GM23248 (cell line): ENCODE data around the gene CR1L. TPM values are rescaled to one million over a fixed set of nuclear protein-coding genes. Genes with fewer than 3 reads are reported as not detected.

Experiments
- DNase-seq: peaks from one replicate; pipeline ENCODE4 v3.0.0-alpha.2; 2015
- H2AFZ ChIP-seq: fragments of 200-600 bp; sonication (generic); 2 replicates; pipeline ENCODE4 v1.6.1; 2016; ENCODE audit warnings: antibody characterized with exemption
- H3F3A ChIP-seq: fragments of 200-600 bp; sonication (generic); 2 replicates; pipeline ENCODE4 v1.6.1; 2016; ENCODE audit warnings: mild to moderate bottlenecking, antibody characterized with exemption, mixed run types; ENCODE audit not compliant: insufficient read depth
- H3K27ac ChIP-seq: fragments of 200-600 bp; sonication (generic); 2 replicates; pipeline ENCODE4 v1.5.1; 2016; ENCODE audit warnings: mild to moderate bottlenecking
- H3K27me3 ChIP-seq: fragments of 200-600 bp; sonication (generic); replicated peaks from 2 replicates; pipeline ENCODE4 v1.6.1; 2016; ENCODE audit warnings: mild to moderate bottlenecking; ENCODE audit not compliant: insufficient read depth
- H3K36me3 ChIP-seq: fragments of 200-600 bp; sonication (generic); 2 replicates; pipeline ENCODE4 v1.6.1; 2016; ENCODE audit warnings: low read depth, mild to moderate bottlenecking
- H3K4me1 ChIP-seq: fragments of 200-600 bp; sonication (generic); 2 replicates; pipeline ENCODE4 v1.6.1; 2016; ENCODE audit warnings: mild to moderate bottlenecking; ENCODE audit not compliant: insufficient read depth
- H3K4me2 ChIP-seq: fragments of 200-600 bp; sonication (generic); one replicate; pipeline ENCODE4 v1.6.1; 2016; ENCODE audit warnings: mild to moderate bottlenecking; ENCODE audit not compliant: unreplicated experiment
- H3K4me3 ChIP-seq: fragments of 200-600 bp; sonication (generic); 2 replicates; pipeline ENCODE4 v1.5.1; 2016; ENCODE audit warnings: mild to moderate bottlenecking
- H3K79me2 ChIP-seq: fragments of 200-600 bp; sonication (generic); 2 replicates; pipeline ENCODE4 v1.6.1; 2016; ENCODE audit warnings: mild to moderate bottlenecking; ENCODE audit not compliant: insufficient read depth
- H3K9ac ChIP-seq: fragments of 200-600 bp; sonication (generic); 2 replicates; pipeline ENCODE4 v1.6.1; 2016; ENCODE audit warnings: mild to moderate bottlenecking
- H3K9me2 ChIP-seq: fragments of 200-600 bp; sonication (generic); 2 replicates; pipeline ENCODE4 v1.6.1; 2016; ENCODE audit warnings: mixed run types, mild to moderate bottlenecking, moderate library complexity; ENCODE audit not compliant: insufficient read depth
- H3K9me3 ChIP-seq: fragments of 200-600 bp; sonication (generic); one replicate; pipeline ENCODE4 v1.6.1; 2017; ENCODE audit warnings: low read depth
- H4K20me1 ChIP-seq: fragments of 200-600 bp; sonication (generic); 2 replicates; pipeline ENCODE4 v1.6.0; 2016; ENCODE audit not compliant: insufficient read depth
- EZH2 ChIP-seq: fragments of 200-600 bp; sonication (generic); IDR thresholded peaks from 2 replicates; pipeline ENCODE4 v1.6.1; 2018; ENCODE audit warnings: antibody characterized with exemption, mild to moderate bottlenecking; ENCODE audit not compliant: insufficient read depth, poor library complexity, severe bottlenecking
- EZH2phosphoT487 ChIP-seq: fragments of 200-600 bp; sonication (generic); IDR thresholded peaks from 2 replicates; pipeline ENCODE4 v1.6.1; 2018; ENCODE audit warnings: antibody characterized with exemption, moderate library complexity, mild to moderate bottlenecking, low read depth; ENCODE audit not compliant: insufficient read depth
- WGBS, 2 experiments: methylation state at CpG; one replicate each; pipeline ENCODE4 v1.1.6; 2015 to 2017; ENCODE audit warnings: low lambda C conversion rate in 2 of 2, low coverage in 1 of 2; ENCODE audit errors: missing lambda C conversion rate in 2 of 2; 5-methylcytosine and 5-hydroxymethylcytosine counted together
- in situ Hi-C: fragments of 300-500 bp; cut with MboI; formaldehyde crosslinking; loops from 2 replicates; pipeline ENCODE4 v1.15.0; 2020
- polyA plus RNA-seq: library from polyadenylated mRNA; unstranded; fragments of >200 nt; fragmentation: Nextera tagmentation; extraction: Ambion mirVana; gene quantifications from 2 replicates; pipeline ENCODE4 v1.2.1, GENCODE V29; 2016
- total RNA-seq: library from RNA; depleted of rRNA; stranded (reverse); fragments of >200 nt; shearing (Covaris generic); gene quantifications from 2 replicates; pipeline ENCODE4 v1.2.3, GENCODE V29; 2014

The CR1L gene
- total and polyA plus RNA-seq, 2 experiments from 2014 or later = not detected

- Histone ChIP-seq H2AFZ (peak overlapping the region; percentile 34; the same call in 1 of the 2 replicates), H3K27ac (peak overlapping the region; percentile 28; the same call in 1 of the 2 replicates), H3K4me2 (peak overlapping the region; percentile 20), H3K9ac (no peak overlapping the region), H3K4me3 (no peak overlapping the region), H3F3A (peaks cover 11% of the 10 kb centered on the region; the same call in 1 of the 2 replicates), H3K4me1 (peaks cover 22% of the 10 kb centered on the region), H4K20me1 (no peaks in the 10 kb centered on the region), H3K9me3 (no peaks in the 10 kb centered on the region), H3K27me3 (no peaks in the 10 kb centered on the region), H3K36me3 (no peaks in the 10 kb centered on the region), H3K9me2 (no peaks in the 10 kb centered on the region), H3K79me2 (no peaks in the 10 kb centered on the region)
- TF ChIP-seq EZH2 (no peak), EZH2phosphoT487 (no peak)
- in situ Hi-C loops = no loop called here
- 33 to 38% methylated on average over 6 of the region's 6 CpGs for WGBS, 2 experiments
- no peak for DNase-seq
Measured at GRCh38 chr1:207745839-207746767, 101.2 kb downstream of the CR1L start.

GRCh38 chr1:207747627-207748492, 102.9 kb downstream of the CR1L start:
- Histone ChIP-seq H3K4me1 (peaks cover 25% of the 10 kb centered on the region), H2AFZ (no peak overlapping the region), H3K9ac (no peak overlapping the region), H3K9me3 (no peaks in the 10 kb centered on the region), H3K4me2 (no peak overlapping the region), H3K79me2 (peaks cover 7% of the 10 kb centered on the region), H4K20me1 (no peaks in the 10 kb centered on the region), H3K9me2 (no peaks in the 10 kb centered on the region), H3K27me3 (no peaks in the 10 kb centered on the region), H3F3A (peaks cover 11% of the 10 kb centered on the region; the same call in 1 of the 2 replicates), H3K4me3 (no peak overlapping the region), H3K27ac (no peak overlapping the region), H3K36me3 (no peaks in the 10 kb centered on the region)
- DNase-seq = no peak
- 85 to 86% methylated on average over 15 of the region's 15 CpGs for WGBS, 2 experiments
- no peak for TF ChIP-seq EZH2
- TF ChIP-seq EZH2phosphoT487 = no peak
- in situ Hi-C loops = no loop called here

GRCh38 chr1:207748737-207749528, 104.0 kb downstream of the CR1L start:
- Histone ChIP-seq H3K9me2 (no peaks in the 10 kb centered on the region), H3K36me3 (no peaks in the 10 kb centered on the region), H3K9me3 (no peaks in the 10 kb centered on the region), H3K9ac (no peak overlapping the region), H3F3A (peaks cover 11% of the 10 kb centered on the region; the same call in 1 of the 2 replicates), H2AFZ (no peak overlapping the region), H4K20me1 (0 out of 2 replicates have a peak, but pooled peaks cover 6% of the 10 kb centered on the region), H3K4me1 (peaks cover 35% of the 10 kb centered on the region), H3K27ac (no peak overlapping the region), H3K27me3 (no peaks in the 10 kb centered on the region), H3K4me3 (no peak overlapping the region), H3K79me2 (peaks cover 18% of the 10 kb centered on the region), H3K4me2 (no peak overlapping the region)
- 72 to 78% methylated on average over 2 of the region's 2 CpGs for WGBS, 2 experiments
- in situ Hi-C loops = no loop called here
- TF ChIP-seq EZH2phosphoT487 (no peak), EZH2 (no peak)
- no peak for DNase-seq
